Measurements from ENCODE around the gene NAE1.

Gene NAE1

DNA sequence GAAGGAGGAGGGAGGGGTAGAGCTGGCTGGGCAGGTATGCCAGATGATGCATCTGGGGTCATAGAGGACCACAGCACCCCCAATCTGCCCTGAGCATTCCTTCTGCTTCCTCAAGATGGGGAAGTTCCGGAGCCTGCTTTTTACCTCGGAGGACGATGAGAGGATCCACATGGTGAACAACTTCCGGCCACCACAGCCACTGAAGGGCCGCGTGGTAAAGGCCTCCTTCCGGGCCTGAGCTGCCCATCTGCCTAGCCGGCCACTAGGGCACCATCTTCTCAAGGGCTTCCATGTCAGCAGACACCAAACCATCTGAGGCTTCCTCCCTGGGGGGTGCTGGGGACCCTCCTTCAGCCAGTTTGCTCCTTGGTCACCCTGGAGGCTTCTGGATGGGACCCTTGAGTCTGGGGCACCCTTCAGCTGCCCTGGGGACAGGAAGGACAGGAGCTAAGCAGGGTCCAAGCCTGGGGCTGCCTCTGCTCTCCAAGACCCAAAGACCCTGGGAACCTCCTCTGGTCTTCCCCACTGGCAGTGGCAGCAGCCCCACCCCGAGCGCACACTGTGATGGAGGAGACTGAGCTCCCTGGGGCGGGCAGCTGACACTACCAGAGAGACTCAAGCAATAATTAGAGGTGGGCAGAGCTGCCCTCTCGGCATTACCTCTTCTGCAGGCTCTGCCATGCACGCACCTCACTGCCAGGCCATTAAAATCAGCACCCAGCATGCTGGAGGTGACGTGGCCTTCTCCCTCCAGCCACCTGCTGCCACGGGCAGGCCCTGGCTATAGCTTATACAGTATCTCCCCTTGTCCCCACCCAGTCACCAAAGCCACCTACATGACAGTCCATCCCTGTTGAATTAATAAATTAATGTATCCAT is 22.7 kb upstream of the NAE1 start:
- H3K4me1 ChIP-seq (ENCODE audit: insufficient read depth, low read length, poor library complexity, severe bottlenecking), result no peaks in the 10 kb centered on the region
- TF ChIP-seq CTCF (conservative IDR thresholded peaks at IDR 0.05; ENCODE audit: low read length), result no peak
- TF ChIP-seq EZH2phosphoT487 (IDR thresholded peaks at IDR 0.05; ENCODE audit: borderline replicate concordance), result no peak

GRCh38 chr16:66851166-66851964 is 20.6 kb upstream of the NAE1 start:
- no peak overlapping the region for H3K4me3 ChIP-seq (ENCODE audit: low read length, poor library complexity, severe bottlenecking)
- H3K36me3 ChIP-seq (ENCODE audit: insufficient read depth, low read length), result no peaks in the 10 kb centered on the region
- H4K20me1 ChIP-seq (ENCODE audit: insufficient read depth, low read length, poor library complexity, severe bottlenecking), result no peaks in the 10 kb centered on the region
- TF ChIP-seq CTCF (conservative IDR thresholded peaks at IDR 0.05; ENCODE audit: low read length), result no peak; the same call in 1 of the 2 replicates
- TF ChIP-seq EZH2phosphoT487 (IDR thresholded peaks at IDR 0.05; ENCODE audit: borderline replicate concordance), result no peak
- H3K9me3 ChIP-seq (ENCODE audit: insufficient read depth, low read depth, low read length), result no peaks in the 10 kb centered on the region
- H3K9me2 ChIP-seq (replicated peaks; ENCODE audit: low read depth, low read length), result no peaks in the 10 kb centered on the region
- H3K4me2 ChIP-seq (ENCODE audit: low read depth, low read length, poor library complexity, severe bottlenecking), result no peak overlapping the region
- H3F3A ChIP-seq (ENCODE audit: low read depth), result no peaks in the 10 kb centered on the region
- no peaks in the 10 kb centered on the region for H3K79me2 ChIP-seq (ENCODE audit: insufficient read depth, low read length)
- H3K4me1 ChIP-seq (ENCODE audit: insufficient read depth, low read length, poor library complexity, severe bottlenecking), result no peaks in the 10 kb centered on the region
- H3K27me3 ChIP-seq (ENCODE audit: insufficient read depth, low read length, poor library complexity, severe bottlenecking), result no peaks in the 10 kb centered on the region
- H2AFZ ChIP-seq (ENCODE audit: low read length), result no peak overlapping the region
- H3K9ac ChIP-seq (ENCODE audit: low read depth, low read length, poor library complexity, severe bottlenecking), result no peak overlapping the region

More for the DNA sequence above, 22.7 kb upstream of the NAE1 start:
- Histone ChIP-seq H3K36me3 (ENCODE audit: insufficient read depth, low read length) (no peaks in the 10 kb centered on the region), H4K20me1 (ENCODE audit: insufficient read depth, low read length, poor library complexity, severe bottlenecking) (no peaks in the 10 kb centered on the region), H3K9me2 (replicated peaks; ENCODE audit: low read depth, low read length) (no peaks in the 10 kb centered on the region), H3K4me2 (ENCODE audit: low read depth, low read length, poor library complexity, severe bottlenecking) (no peak overlapping the region), H3K79me2 (ENCODE audit: insufficient read depth, low read length) (no peaks in the 10 kb centered on the region), H3K27me3 (ENCODE audit: insufficient read depth, low read length, poor library complexity, severe bottlenecking) (no peaks in the 10 kb centered on the region), H2AFZ (ENCODE audit: low read length) (no peak overlapping the region), H3F3A (ENCODE audit: low read depth) (no peaks in the 10 kb centered on the region), H3K9ac (ENCODE audit: low read depth, low read length, poor library complexity, severe bottlenecking) (no peak overlapping the region), H3K4me3 (ENCODE audit: low read length, poor library complexity, severe bottlenecking) (no peak overlapping the region), H3K9me3 (ENCODE audit: insufficient read depth, low read depth, low read length) (no peaks in the 10 kb centered on the region)

DNA sequence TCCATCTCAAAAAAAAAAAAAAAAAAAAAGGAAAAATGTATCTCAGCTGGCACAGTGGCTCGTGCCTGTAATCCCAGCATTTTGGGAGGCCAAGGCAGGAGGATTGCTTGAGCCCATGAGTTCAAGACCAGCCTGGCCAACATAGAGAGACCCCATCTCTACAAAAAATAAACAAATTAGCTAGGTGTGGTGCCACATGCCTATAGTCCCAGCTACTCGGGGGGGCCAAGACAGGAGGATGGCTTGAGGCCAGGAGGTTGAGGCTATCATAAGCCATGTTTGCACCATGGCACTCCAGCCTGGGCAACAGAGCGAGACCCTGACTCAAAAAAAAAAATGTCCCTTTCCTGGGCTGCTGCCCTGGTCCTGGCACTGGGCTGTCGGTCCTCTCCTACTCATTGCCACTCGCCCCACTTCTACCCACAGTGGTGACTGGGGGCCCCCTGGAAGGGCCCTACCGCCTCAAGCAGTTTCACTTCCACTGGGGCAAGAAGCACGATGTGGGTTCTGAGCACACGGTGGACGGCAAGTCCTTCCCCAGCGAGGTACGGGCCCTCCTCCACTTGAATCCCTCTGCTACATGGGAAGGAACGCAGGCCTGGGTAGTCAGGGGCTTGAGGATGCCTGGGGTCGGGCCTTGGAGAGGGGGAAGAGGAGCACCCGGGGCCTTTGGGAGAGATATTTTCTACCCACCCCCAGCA is 19.5 kb upstream of the NAE1 start:
- no peaks in the 10 kb centered on the region for H3K79me2 ChIP-seq (ENCODE audit: insufficient read depth, low read length)
- H2AFZ ChIP-seq (ENCODE audit: low read length), result no peak overlapping the region
- no peak overlapping the region for H3K4me3 ChIP-seq (ENCODE audit: low read length, poor library complexity, severe bottlenecking)
- no peaks in the 10 kb centered on the region for H3F3A ChIP-seq (ENCODE audit: low read depth)
- no peaks in the 10 kb centered on the region for H3K36me3 ChIP-seq (ENCODE audit: insufficient read depth, low read length)
- H3K9me3 ChIP-seq (ENCODE audit: insufficient read depth, low read depth, low read length), result no peaks in the 10 kb centered on the region
- no peak overlapping the region for H3K4me2 ChIP-seq (ENCODE audit: low read depth, low read length, poor library complexity, severe bottlenecking)
- H3K9ac ChIP-seq (ENCODE audit: low read depth, low read length, poor library complexity, severe bottlenecking), result no peak overlapping the region
- no peaks in the 10 kb centered on the region for H3K27me3 ChIP-seq (ENCODE audit: insufficient read depth, low read length, poor library complexity, severe bottlenecking)
- no peaks in the 10 kb centered on the region for H4K20me1 ChIP-seq (ENCODE audit: insufficient read depth, low read length, poor library complexity, severe bottlenecking)
- H3K4me1 ChIP-seq (ENCODE audit: insufficient read depth, low read length, poor library complexity, severe bottlenecking), result no peaks in the 10 kb centered on the region
- H3K9me2 ChIP-seq (replicated peaks; ENCODE audit: low read depth, low read length), result no peaks in the 10 kb centered on the region
- no peak for TF ChIP-seq CTCF (conservative IDR thresholded peaks at IDR 0.05; ENCODE audit: low read length)
- TF ChIP-seq EZH2phosphoT487 (IDR thresholded peaks at IDR 0.05; ENCODE audit: borderline replicate concordance), result no peak
